Inferior parietal cortex (tissue), 1 donor: ENCODE measurements around the gene VIPR1.
"Not testable (repeated sequence)": the region's sequence is repeated elsewhere in the genome, so short reads cannot be mapped to it uniquely, and the experiment has no call there.

Source experiments
- DNase-seq: peaks from one replicate; pipeline ENCODE4 v3.0.0-alpha.2; 2016; ENCODE audit errors: extremely low spot score

The VIPR1 gene

GRCh38 chr3:42575137-42575741 is 72.8 kb downstream of the VIPR1 start:
- no peak for DNase-seq

GRCh38 chr3:42578054-42578453 is 75.6 kb downstream of the VIPR1 start:
- DNase-seq, result no peak

GRCh38 chr3:42579346-42579745 is 76.9 kb downstream of the VIPR1 start:
- not testable (repeated sequence) for DNase-seq

- DNase-seq, result peak; percentile 25
Measured at GRCh38 chr3:42581400-42581708, 78.9 kb downstream of the VIPR1 start.

GRCh38 chr3:42581709-42582473 is 79.4 kb downstream of the VIPR1 start, which contains the start of gene SEC22C:
TSS of gene SEC22C (minus strand) at chr3:42581967. CDS start at chr3:42569046, 12,921 bp downstream.
- peak; percentile 88 for DNase-seq

GRCh38 chr3:42582474-42583070 is 80.1 kb downstream of the VIPR1 start:
- DNase-seq, result no peak
